ENCODE measurements around the gene ELMOD3. TPM values are rescaled to one million over a fixed set of nuclear protein-coding genes. Genes with fewer than 3 reads are reported as not detected.

ELMOD3 gene
- total RNA-seq, 1 experiment from 2014 or later = 22.3 TPM

- peaks cover 17% of the 10 kb centered on the region for H3K36me3 ChIP-seq
- peaks cover 21% of the 10 kb centered on the region for H3K4me1 ChIP-seq (replicated peaks)
- no peaks in the 10 kb centered on the region for H3K9me3 ChIP-seq (replicated peaks)
- DNase-seq (ENCODE audit: low read depth in 1 of 2, low spot score in 2 of 2) = no peak
- H3K27ac ChIP-seq = no peak overlapping the region
- no peak overlapping the region for H3K4me3 ChIP-seq
- no peaks in the 10 kb centered on the region for H3K27me3 ChIP-seq (replicated peaks)
Observed at GRCh38 chr2:85394261-85394681, 39.7 kb downstream of the ELMOD3 start.

GRCh38 chr2:85394976-85395375 is 40.4 kb downstream of the ELMOD3 start:
- Histone ChIP-seq H3K27ac (no peak overlapping the region), H3K4me1 (replicated peaks) (peaks cover 21% of the 10 kb centered on the region), H3K27me3 (replicated peaks) (no peaks in the 10 kb centered on the region), H3K9me3 (replicated peaks) (no peaks in the 10 kb centered on the region), H3K36me3 (peaks cover 12% of the 10 kb centered on the region), H3K4me3 (no peak overlapping the region)
- no peak for DNase-seq (ENCODE audit: low read depth in 1 of 2, low spot score in 2 of 2)

GRCh38 chr2:85395912-85396475 is 41.4 kb downstream of the ELMOD3 start:
- H3K4me1 ChIP-seq (replicated peaks) = peaks cover 21% of the 10 kb centered on the region
- peaks cover 7% of the 10 kb centered on the region; the same call in 1 of the 2 replicates for H3K36me3 ChIP-seq
- H3K27ac ChIP-seq = no peak overlapping the region
- no peaks in the 10 kb centered on the region for H3K9me3 ChIP-seq (replicated peaks)
- no peak overlapping the region for H3K4me3 ChIP-seq
- no peak for DNase-seq (ENCODE audit: low read depth in 1 of 2, low spot score in 2 of 2)
- H3K27me3 ChIP-seq (replicated peaks) = no peaks in the 10 kb centered on the region

- H3K4me1 ChIP-seq (replicated peaks) = peaks cover 21% of the 10 kb centered on the region
Observed at GRCh38 chr2:85396531-85397470, 42.2 kb downstream of the ELMOD3 start.

GRCh38 chr2:85397925-85398331 is 43.4 kb downstream of the ELMOD3 start:
- Histone ChIP-seq H3K36me3 (peaks cover 3% of the 10 kb centered on the region; the same call in 1 of the 2 replicates), H3K4me3 (no peak overlapping the region), H3K27ac (no peak overlapping the region), H3K4me1 (replicated peaks) (peaks cover 11% of the 10 kb centered on the region), H3K27me3 (replicated peaks) (no peaks in the 10 kb centered on the region), H3K9me3 (replicated peaks) (no peaks in the 10 kb centered on the region)
- no peak for DNase-seq (ENCODE audit: low read depth in 1 of 2, low spot score in 2 of 2)

More at GRCh38 chr2:85396531-85397470, 42.2 kb downstream of the ELMOD3 start:
- Histone ChIP-seq H3K36me3 (peaks cover 3% of the 10 kb centered on the region; the same call in 1 of the 2 replicates), H3K27ac (no peak overlapping the region), H3K4me3 (no peak overlapping the region), H3K9me3 (replicated peaks) (no peaks in the 10 kb centered on the region), H3K27me3 (replicated peaks) (no peaks in the 10 kb centered on the region)
- DNase-seq (ENCODE audit: low read depth in 1 of 2, low spot score in 2 of 2) = no peak

GRCh38 chr2:85398426-85399182 is 44.0 kb downstream of the ELMOD3 start:
- no peaks in the 10 kb centered on the region for H3K27me3 ChIP-seq (replicated peaks)
- H3K4me1 ChIP-seq (replicated peaks) = peaks cover 9% of the 10 kb centered on the region
- no peak for DNase-seq (ENCODE audit: low read depth in 1 of 2, low spot score in 2 of 2)
- H3K9me3 ChIP-seq (replicated peaks) = no peaks in the 10 kb centered on the region
- H3K36me3 ChIP-seq = peaks cover 3% of the 10 kb centered on the region; the same call in 1 of the 2 replicates
- no peak overlapping the region for H3K27ac ChIP-seq
- no peak overlapping the region for H3K4me3 ChIP-seq

- Histone ChIP-seq H3K4me1 (replicated peaks) (peaks cover 3% of the 10 kb centered on the region), H3K36me3 (peaks cover under 1% of the 10 kb centered on the region; the same call in 1 of the 2 replicates), H3K27me3 (replicated peaks) (no peaks in the 10 kb centered on the region), H3K4me3 (no peak overlapping the region), H3K9me3 (replicated peaks) (no peaks in the 10 kb centered on the region), H3K27ac (no peak overlapping the region)
- DNase-seq (ENCODE audit: low read depth in 1 of 2, low spot score in 2 of 2) = no peak
Observed at GRCh38 chr2:85399183-85399455, 44.5 kb downstream of the ELMOD3 start.

GRCh38 chr2:85400023-85400422 is 45.5 kb downstream of the ELMOD3 start:
- Histone ChIP-seq H3K36me3 (no peaks in the 10 kb centered on the region), H3K4me1 (replicated peaks) (no peaks in the 10 kb centered on the region), H3K4me3 (no peak overlapping the region), H3K9me3 (replicated peaks) (no peaks in the 10 kb centered on the region), H3K27ac (no peak overlapping the region), H3K27me3 (replicated peaks) (no peaks in the 10 kb centered on the region)
- DNase-seq (ENCODE audit: low read depth in 1 of 2, low spot score in 2 of 2) = no peak

- no peak for DNase-seq (ENCODE audit: low read depth in 1 of 2, low spot score in 2 of 2)
- no peaks in the 10 kb centered on the region for H3K9me3 ChIP-seq (replicated peaks)
- no peaks in the 10 kb centered on the region for H3K27me3 ChIP-seq (replicated peaks)
- no peaks in the 10 kb centered on the region for H3K4me1 ChIP-seq (replicated peaks)
- H3K4me3 ChIP-seq = no peak overlapping the region
- H3K27ac ChIP-seq = no peak overlapping the region
- H3K36me3 ChIP-seq = no peaks in the 10 kb centered on the region
Observed at GRCh38 chr2:85400541-85401463, 46.2 kb downstream of the ELMOD3 start.

- Histone ChIP-seq H3K4me3 (no peak overlapping the region), H3K36me3 (no peaks in the 10 kb centered on the region), H3K9me3 (replicated peaks) (no peaks in the 10 kb centered on the region), H3K27ac (no peak overlapping the region), H3K27me3 (replicated peaks) (no peaks in the 10 kb centered on the region), H3K4me1 (replicated peaks) (no peaks in the 10 kb centered on the region)
- DNase-seq (ENCODE audit: low read depth in 1 of 2, low spot score in 2 of 2) = no peak
Observed at GRCh38 chr2:85401464-85401805, 46.9 kb downstream of the ELMOD3 start.

- no peaks in the 10 kb centered on the region for H3K27me3 ChIP-seq (replicated peaks)
- no peaks in the 10 kb centered on the region for H3K36me3 ChIP-seq
- H3K27ac ChIP-seq = no peak overlapping the region
- no peak for DNase-seq (ENCODE audit: low read depth in 1 of 2, low spot score in 2 of 2)
- no peaks in the 10 kb centered on the region for H3K9me3 ChIP-seq (replicated peaks)
- H3K4me3 ChIP-seq = no peak overlapping the region
- no peaks in the 10 kb centered on the region for H3K4me1 ChIP-seq (replicated peaks)
Observed at GRCh38 chr2:85401844-85402243, 47.3 kb downstream of the ELMOD3 start.

- Histone ChIP-seq H3K4me3 (no peak overlapping the region), H3K27me3 (replicated peaks) (no peaks in the 10 kb centered on the region), H3K27ac (no peak overlapping the region), H3K9me3 (replicated peaks) (no peaks in the 10 kb centered on the region), H3K4me1 (replicated peaks) (no peaks in the 10 kb centered on the region; the same call in 1 of the 2 replicates), H3K36me3 (no peaks in the 10 kb centered on the region)
- DNase-seq (ENCODE audit: low read depth in 1 of 2, low spot score in 2 of 2) = no peak
Observed at GRCh38 chr2:85405201-85406059, 50.9 kb downstream of the ELMOD3 start.
